Endothelial cell of hepatic sinusoid (primary cell): ENCODE results near the gene CCDC85C.

Experiments
- in situ Hi-C: cut with HindIII; loops from 2 replicates; pipeline ENCODE4 v1.10.0; 2017; ENCODE audit warnings: low sequenced_read_pairs

The CCDC85C gene

GRCh38 chr14:99632410-99633035 is 28.5 kb upstream of the CCDC85C start:
- in situ Hi-C loops = no loop called here

DNA sequence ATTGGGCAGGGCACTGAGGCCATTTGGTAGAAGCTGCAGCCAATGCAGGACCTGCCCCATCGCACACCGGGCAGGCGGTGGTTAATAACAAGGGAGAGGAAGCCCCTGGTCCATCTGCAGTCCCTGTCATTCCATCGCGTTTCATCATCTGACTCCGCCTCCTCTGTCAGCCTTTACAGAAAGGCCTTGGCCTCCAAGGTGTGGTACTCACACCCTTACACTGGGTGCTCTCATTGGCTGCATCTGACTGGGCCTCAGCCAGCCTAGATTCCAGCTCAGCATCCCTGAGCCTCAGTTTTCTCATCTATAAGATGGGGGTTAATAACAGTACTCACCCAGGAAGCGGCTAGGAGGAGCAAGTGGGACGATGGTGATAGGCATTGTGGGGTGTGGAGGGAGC is 26.2 kb upstream of the CCDC85C start:
- in situ Hi-C loops = no loop called here

DNA sequence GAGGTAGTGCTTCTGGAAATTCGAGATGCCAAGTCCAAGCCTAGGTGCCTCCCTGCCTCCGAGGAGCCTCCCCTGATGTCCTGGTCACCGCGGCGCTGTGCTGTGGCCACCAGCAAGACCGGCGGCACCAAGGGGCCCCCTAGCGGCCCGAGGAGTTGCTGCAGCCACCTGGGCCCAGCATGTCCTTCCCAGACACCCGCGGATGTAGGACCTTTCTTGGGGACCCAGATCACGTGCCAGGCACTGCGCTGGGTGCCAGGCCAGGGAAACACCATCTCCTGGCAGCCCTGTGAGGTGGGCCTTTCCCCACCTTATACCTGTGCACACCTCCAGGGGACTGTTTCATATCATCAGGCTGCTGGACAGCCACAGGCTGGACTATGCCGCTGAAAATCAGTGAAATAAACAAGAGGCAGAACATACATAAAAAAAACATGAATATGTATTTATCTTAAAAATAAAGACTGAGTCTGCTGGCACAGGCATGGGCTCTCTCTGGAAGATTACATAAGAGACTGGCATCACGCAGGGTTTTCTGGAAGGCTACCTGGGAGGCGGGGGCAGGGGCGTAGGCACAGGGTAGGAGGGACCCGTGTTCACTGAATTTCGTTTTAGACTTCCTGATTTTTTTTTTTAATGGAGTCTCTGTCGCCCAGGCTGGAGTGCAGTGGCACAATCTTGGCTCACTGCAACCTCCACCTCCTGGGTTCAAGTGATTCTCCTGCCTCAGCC is 25.0 kb upstream of the CCDC85C start:
- in situ Hi-C loops = no loop called here

DNA sequence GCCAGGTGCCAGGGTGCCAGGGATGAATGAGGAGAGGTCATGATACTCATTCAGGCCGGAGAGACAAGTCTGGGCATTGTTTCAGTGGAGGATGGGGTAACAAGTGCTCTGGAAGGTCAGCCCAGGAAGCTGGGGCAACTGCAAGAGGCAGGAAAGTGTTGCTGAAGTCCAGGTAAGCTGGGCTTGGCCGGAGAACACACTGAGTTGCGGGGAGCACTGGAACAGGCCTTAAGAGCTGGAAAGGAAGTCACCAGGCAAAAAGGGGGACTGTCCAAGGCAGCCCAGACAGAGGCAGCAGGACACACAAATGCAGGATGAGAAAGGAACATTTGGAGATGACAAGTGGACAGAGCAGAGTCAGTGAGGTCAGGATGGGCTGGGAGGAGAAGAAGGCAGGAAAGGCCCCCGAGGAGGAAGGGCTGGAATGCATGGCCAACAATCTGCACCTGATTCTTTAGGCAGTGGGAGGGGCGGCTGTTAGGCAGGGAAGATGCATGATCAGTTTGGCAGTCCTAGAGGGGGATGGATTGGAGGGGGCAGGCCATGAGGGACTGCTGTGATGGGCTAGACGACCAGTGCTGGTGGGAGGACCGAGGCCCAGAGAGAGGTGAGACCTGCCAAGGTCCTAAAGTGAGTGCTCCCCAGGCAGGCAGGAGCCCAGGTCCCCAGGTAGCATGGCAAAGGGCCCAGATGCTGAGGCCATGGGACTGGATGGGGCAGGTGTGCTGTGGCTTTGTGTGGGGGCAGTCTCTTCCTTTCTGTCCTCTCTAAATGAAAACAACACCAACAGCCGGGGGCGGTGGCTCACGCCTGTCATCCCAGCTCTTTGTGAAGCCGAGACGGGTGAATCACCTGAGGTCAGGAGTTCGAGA is 23.7 kb upstream of the CCDC85C start:
- in situ Hi-C loops = no loop called here

GRCh38 chr14:99627100-99627499 is 23.1 kb upstream of the CCDC85C start:
- in situ Hi-C loops = no loop called here

DNA sequence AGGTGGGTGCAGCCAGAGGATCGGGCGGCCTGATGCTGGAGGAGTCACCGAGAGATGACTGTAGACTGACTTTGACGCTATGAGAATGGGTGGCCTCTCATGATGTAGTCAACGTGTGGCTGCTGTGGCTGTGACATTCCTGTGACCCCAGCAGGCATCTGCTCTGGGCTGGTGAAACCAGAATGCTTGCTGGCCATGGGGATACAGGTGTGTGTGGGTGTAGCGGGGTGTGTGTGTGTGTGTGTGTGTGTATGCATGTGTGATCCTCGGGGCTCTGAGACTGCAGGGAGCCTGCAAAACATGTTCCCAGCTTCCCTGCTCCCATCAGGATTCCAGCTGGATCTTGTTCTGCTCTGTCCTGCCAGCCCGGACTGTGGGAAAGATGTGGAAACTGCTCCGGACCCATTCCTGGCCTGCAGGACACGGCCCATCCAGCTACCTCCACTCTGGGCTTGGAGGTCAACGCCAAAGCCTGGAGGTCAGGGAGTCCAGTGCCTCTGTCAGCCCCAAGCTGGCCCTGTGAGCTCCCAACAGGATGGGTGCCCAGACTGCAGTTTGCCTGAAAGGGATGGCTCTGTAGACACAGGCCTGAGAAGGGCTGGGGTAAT is 22.1 kb upstream of the CCDC85C start:
- in situ Hi-C loops = no loop called here

DNA sequence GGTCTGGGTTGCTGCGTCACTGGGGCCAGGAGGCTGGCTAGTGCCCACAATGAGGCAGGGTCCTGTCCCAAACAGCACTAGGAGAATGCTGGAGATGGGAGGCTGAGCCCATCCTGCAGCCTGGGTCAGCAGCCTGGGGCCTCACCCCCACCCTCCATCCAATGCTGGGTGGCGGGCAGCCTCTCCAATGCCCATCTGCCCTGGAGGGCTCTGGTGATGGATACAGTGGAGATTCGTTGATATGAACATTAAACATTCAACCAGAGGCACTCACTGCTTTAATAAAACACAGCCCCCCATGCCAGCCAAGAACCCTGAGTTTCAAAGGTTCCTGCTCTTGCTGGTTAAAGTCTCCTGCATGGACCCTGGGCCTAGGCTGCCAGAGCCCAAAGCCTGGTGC is 21.5 kb upstream of the CCDC85C start:
- in situ Hi-C loops = no loop called here

GRCh38 chr14:99624971-99625370 is 21.0 kb upstream of the CCDC85C start:
- in situ Hi-C loops = no loop called here

DNA sequence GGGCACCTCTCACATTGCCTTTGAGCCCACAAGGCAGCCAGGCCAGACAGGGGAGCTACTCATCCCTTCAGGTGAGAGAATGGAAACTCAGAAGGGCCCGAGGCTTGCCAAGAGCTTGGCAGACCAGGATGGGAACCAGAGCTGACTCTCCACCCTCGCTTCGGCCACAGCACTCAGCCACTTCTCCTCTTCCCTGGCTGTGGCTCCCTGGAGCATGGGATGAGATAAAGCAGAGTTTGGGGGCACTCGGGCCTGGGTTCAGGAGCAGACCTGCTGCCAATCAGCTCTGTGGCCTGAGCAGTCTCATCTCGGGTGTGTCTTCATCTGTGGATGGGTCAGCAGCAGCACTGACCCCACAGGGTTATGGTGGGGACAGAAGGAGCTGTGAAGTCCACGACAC is 20.0 kb upstream of the CCDC85C start:
- in situ Hi-C loops = no loop called here

DNA sequence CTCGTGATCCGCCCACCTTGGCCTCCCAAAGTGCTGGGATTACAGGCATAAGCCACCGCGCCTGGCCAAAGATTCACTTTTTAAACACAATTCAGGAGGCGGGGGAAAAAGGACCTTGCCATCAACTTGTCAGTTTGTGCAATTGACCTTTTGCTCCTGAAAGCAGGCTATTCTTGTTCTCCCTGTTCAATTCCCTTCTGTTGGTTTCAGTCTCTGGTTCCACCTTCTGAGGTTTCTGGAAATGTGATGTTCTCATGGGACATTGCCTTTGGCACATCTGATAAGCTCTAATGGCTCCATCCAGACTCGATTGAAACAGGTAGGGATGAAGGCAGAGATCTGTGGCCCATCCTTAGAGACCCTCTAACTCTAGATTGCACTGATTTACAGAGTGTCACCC is 17.9 kb upstream of the CCDC85C start:
- in situ Hi-C loops = no loop called here

DNA sequence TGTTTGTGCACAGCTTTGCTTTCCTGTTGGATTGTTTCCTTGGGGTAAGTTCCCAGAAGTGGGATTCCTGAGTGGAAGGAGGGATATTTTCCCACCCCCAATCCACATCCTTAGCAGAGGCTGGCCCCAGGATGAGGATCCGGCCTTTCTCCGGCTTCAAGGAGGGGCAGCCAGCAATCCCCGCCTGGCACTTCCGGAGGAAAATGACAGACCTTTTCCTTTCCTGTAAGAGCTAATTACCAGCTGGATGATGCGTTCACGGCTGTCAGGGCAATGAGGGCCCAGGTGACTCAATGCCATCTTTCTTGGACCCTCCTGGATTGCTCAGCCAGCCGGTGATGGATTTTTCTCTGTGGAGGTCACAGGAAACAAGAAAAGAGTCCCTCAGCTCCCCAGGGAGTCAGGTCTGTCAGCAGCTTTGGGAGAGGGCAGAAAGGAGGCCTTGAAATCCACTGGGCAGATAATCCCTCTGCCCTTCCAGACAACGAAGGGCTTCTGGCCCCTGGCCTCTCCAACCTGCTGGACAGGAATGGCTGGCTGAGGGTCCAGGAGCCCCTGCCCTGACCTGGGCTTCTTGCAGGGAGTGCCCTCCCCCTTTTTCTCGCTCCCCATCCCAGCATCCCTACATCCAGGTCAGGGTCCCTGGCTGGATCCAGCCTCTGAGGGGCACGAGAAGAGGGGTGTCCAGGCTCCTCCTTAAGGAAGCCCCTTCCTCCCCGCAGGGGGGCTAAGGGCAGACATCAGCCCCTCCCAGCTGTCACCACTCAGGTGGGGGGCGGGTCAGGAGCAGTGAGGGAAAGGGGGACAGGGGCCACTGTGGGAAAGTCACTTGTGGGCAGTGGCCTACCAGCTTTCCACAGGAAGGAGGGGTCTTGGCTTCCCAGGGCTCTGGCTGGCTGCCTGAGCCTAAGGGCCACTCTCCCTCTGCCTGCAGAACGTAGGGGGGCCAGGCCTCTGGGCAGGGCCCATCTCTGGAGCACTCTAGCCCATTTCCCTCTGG is 16.1 kb upstream of the CCDC85C start:
- in situ Hi-C loops = loop anchor here (10.0 kb wide), 1 partner anchor 125 kb away; no protein-coding TSS in a partner anchor

DNA sequence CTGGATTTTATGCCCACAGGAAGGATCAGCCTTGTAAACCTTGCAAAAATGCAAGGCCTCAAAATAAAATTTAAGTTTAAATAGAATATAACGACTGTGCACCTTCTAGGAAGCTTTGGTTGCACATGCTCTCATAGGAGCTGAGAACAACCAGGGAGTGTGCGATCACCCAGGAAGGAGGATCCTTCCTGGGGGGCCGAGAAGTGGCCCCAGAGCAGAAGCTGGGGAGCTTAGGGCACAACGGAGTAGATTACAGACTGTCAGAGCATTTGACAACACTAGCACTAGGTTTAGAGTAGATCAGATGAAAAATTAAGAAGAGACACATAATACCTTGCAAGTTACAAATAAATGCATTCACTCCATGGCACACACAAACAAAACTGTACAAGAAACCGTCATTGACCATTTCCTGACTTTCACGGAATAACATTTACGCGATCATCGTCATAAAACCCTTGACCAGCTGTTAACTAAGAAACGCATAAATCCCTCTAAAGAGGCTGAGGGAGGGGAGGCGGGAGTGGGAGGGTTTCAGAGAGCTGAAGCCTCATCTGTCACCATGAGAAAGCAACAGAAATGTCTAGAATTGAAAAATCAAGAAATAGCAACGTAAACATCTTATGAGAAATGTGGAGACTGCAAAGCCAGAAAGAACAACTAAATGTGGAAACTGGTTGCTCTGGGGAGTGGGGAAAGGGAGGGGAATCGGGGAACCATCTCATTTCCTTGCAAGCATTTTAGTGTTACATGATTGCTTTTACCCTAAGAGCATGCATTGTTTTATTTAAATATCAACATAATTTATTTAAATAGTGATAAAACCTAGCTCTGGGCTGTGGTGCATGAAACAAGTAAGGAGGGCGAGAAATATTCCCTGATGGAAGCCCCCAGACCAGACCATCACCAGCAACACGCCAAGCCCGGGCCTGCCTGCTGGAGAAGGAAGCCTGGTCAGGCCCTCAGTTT is 13.1 kb upstream of the CCDC85C start:
- in situ Hi-C loops = loop anchor here (10.0 kb wide), 1 partner anchor 122 kb away; no protein-coding TSS in a partner anchor

DNA sequence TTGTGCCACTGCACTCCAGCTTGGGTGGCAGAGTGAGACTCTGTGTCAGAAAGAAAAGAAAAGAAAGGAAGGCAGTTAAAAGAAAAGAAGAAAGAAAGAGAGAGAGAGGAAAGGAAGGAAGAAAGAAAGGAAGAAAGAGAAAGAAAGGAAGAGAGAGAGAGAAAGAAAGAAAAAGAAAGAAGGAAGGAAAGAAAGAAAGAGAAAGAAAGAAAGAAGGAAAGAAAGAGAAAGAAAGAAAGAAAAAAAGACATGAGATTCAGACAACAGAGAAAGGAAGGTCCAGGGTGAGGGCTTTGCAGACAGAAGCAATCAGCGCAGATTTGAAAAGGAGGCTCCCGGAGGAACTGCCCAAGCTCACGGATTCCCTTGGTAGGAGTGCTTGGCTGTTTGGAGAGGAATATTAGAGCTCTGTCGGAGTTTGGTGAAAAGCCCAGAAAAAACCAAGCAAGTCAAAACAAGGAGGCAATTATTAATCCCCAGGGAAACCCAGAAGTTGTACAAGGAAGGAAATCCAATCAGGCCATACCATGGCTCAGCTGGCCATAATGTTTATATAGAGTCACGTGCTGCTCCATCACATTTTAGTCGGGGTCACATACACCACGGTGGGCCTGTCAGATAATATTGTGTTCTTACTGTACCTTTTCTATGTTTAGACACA is 11.6 kb upstream of the CCDC85C start:
- in situ Hi-C loops = loop anchor here (10.0 kb wide), 1 partner anchor 121 kb away; no protein-coding TSS in a partner anchor

DNA sequence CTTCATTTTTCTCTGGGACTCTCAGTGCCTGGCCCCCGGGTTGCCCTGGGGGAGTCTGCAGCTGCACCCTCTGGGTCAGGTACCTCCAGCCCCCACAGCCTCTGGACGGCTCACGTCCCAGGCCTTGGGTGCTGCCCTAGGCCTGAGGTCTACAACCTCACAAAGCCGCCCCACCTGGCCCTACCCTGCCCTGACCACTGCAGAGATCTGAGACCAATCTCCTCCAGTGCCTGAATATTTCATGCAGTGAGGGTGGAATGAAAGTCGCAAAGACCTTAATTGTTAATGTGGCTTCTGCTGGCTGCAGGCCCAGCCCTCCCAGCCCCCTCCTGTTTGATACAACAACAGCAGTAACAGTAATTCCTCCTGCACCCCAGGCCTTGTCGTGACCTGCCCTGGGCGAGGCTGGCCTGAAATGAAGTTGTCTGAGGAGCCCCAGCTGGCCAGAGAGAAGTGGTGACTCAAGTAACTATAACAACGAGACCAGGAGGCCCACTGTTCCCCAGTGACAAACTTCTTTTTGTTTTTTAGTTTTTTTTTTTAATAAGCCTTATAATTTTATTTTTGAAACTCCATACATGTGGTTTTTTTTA is 8.8 kb upstream of the CCDC85C start:
- in situ Hi-C loops = loop anchor here (10.0 kb wide), 1 partner anchor 118 kb away; no protein-coding TSS in a partner anchor

GRCh38 chr14:99612071-99612737 is 8.2 kb upstream of the CCDC85C start:
- in situ Hi-C loops = loop anchor here (10.0 kb wide), 1 partner anchor 117 kb away; no protein-coding TSS in a partner anchor

DNA sequence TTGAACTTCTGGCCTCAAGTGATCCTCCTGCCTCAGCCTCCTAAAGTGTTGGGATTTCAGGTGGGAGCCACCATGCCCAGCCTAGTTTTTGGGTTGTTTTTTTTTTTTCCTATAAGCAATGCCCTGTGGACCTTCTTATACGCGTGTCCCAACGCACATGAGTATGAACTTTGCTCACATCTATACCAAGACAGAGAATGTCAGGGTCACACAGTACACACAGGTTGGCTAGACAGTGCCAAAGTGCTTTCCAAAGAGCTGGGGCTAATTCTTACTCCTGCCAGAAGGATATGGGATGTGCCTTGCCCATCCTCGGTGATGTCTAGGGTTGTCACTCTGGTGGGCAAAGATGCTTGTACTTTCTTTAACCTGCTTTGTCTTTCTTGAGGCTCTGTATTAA is 7.6 kb upstream of the CCDC85C start:
- in situ Hi-C loops = loop anchor here (10.0 kb wide), 1 partner anchor 117 kb away; no protein-coding TSS in a partner anchor
